HG03196 (cell line): ENCODE results near the gene NLRX1.
"Not testable (repeated sequence)": the region's sequence is repeated elsewhere in the genome, so short reads cannot be mapped to it uniquely, and the experiment has no call there.

ENCODE experiments used
- ATAC-seq: cut with Tn5 transposase; IDR thresholded peaks from one replicate; pipeline ENCODE4 v1.9.1; 2021; ENCODE audit not compliant: unreplicated experiment

Gene NLRX1

GRCh38 chr11:119206511-119207414 is 38.2 kb downstream of the NLRX1 start:
- peak; percentile 11 for ATAC-seq

- no peak for ATAC-seq
Measured at GRCh38 chr11:119207415-119207960, 39.0 kb downstream of the NLRX1 start.

- no peak for ATAC-seq
Measured at GRCh38 chr11:119209186-119209585, 40.7 kb downstream of the NLRX1 start.

- ATAC-seq: no peak
Measured at GRCh38 chr11:119210050-119210449, 41.5 kb downstream of the NLRX1 start.

DNA sequence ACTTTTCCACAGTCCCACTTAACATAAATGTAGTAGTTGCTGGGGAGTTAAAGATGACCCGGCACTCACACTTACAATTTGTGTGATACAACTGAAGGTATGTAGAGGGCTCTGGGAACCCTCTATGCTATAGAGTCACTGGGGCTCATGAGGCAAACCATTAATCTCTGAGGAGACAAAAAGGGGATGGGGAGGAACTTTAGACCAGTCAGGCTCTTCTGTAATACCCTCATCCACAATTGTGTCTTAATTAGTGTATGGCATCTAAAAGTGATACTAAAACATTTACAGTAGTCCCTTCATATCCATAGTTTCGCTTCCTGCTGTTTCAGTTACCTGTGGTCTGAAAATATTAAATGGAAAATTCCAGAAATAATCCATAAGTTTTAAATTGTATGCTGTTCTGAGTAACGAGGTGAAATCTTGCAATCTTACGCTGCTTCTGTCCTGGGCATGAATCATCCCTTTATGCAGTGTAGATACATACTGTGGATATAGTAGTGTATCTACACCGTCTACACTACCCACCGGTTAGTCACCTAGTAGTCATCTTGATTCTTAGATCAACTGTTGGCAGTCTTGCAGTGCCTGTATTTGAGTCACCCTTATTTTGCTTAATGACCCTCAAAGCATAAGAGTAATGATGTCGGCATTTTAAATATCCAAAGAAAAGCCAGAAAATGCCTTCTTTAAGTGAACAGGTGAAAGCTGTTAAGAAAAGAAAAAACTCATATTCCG is 49.8 kb downstream of the NLRX1 start:
- ATAC-seq: no peak

GRCh38 chr11:119222308-119222707 is 53.8 kb downstream of the NLRX1 start:
- no peak for ATAC-seq

GRCh38 chr11:119222891-119223290 is 54.4 kb downstream of the NLRX1 start:
- ATAC-seq: no peak

DNA sequence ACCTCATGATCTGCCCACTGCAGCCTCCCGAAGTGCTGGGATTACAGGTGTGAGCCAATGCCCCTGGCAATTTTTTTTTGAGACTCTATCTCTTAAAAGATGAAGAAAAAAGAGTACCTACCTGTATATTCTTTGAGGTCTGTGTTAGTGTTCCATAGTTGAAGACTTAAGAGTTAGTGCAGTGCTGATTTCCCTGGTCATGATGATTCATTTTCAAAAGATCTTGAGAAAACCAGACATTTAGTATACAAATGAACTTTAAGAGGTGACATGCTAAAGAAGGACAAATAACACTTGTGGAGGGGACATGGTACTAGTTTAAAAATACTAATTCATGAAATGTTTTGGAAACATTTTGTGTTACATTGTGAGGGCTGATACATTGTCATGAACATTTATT is 55.3 kb downstream of the NLRX1 start:
- no peak for ATAC-seq

DNA sequence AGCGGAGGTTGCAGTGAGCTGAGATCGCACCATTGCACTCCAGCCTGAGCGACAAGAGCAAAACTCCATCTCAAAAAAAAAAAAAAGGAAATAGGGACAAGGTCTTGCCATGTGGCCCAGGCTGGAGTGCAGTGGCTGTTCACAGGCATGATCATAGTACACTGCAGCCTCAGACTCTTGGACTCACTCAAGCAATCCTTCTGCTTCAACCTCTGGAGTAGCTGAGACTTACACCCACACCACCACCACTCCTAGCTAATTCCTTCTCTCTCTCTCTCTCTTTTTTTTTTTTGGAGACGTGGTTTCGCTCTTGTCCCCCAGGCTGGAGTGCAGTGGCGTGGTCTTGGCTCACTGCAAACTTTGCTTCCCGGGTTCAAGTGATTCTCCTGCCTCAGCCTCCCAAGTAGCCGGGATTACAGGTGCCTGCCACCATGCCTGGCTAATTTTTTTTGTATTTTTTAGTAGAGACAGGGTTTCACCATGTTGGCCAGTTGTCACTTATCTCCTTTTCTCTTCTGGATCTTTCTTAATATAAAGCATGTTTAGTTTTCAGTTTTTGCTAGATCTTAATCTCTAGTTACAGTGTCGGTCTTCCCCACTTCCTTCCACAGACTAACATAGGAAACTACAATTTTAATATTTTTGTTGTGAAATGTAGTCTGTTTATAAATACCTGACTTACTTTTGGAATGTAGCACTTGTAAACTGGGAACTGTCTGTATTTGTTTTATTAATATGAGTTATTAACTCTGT is 60.2 kb downstream of the NLRX1 start:
- not testable (repeated sequence) for ATAC-seq

DNA sequence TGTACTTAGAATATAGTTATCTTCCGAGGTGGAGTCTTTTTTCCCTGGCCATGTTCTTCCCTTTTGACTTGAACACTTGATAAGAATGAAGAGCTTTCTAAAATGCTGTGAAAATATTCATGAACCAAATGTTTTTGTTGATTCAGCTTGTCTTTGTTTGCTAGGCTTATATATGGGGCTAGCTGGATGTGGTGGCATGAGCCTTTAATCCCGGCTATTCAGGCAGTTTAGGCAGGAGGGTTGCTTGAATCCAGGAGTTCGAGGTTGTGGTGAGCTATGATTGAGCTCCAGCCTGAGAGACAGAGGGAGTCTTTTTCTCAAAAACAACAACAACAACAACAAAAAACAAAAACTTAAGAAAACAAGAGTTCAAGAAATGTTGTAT is 60.8 kb downstream of the NLRX1 start:
- ATAC-seq: no peak

- no peak for ATAC-seq
Measured at GRCh38 chr11:119229741-119230140, 61.2 kb downstream of the NLRX1 start.
